Lower lobe of right lung (tissue), 2 donors: ENCODE results near the gene BAHCC1. TPM values are rescaled to one million over a fixed set of nuclear protein-coding genes. Genes with fewer than 3 reads are reported as not detected.

Experiments
- ATAC-seq, 2 donors: fragments of 200-7000 bp; cut with Tn5 transposase; one replicate each; pipeline ENCODE4 v1.9.1; 2020 to 2022; ENCODE audit warnings: mild to moderate bottlenecking in 2 of 2, moderate library complexity in 2 of 2
- DNase-seq: peaks from one replicate; pipeline ENCODE4 v3.0.0-alpha.2; 2020
- H3K27ac ChIP-seq: fragments of 200-600 bp; one replicate; pipeline ENCODE4 v1.8.0; 2022
- H3K27me3 ChIP-seq: fragments of 200-600 bp; one replicate; pipeline ENCODE4 v1.8.0; 2022; ENCODE audit warnings: low read depth
- H3K36me3 ChIP-seq: fragments of 200-600 bp; one replicate; pipeline ENCODE4 v1.8.0; 2022; ENCODE audit warnings: mild to moderate bottlenecking
- H3K4me1 ChIP-seq: fragments of 200-600 bp; one replicate; pipeline ENCODE4 v1.8.0; 2022
- H3K4me3 ChIP-seq: fragments of 200-600 bp; one replicate; pipeline ENCODE4 v1.8.0; 2022; ENCODE audit warnings: mild to moderate bottlenecking
- H3K9me3 ChIP-seq: fragments of 200-600 bp; one replicate; pipeline ENCODE4 v1.8.0; 2022
- CTCF ChIP-seq: fragments of 200-600 bp; IDR thresholded peaks from one replicate; pipeline ENCODE4 v1.8.0; 2022; ENCODE audit warnings: antibody characterized with exemption, mild to moderate bottlenecking
- intact Hi-C: fragments of 100-400 bp; cut with DNase I; formaldehyde crosslinking; loops from one replicate; pipeline ENCODE4 v1.11.0; 2022
- total RNA-seq: library from RNA; stranded (reverse); fragmentation: NEBNext Ultra II Directional; extraction: Animal tissue kit (Norgen Biotek cat#: 25700); gene quantifications from one replicate; pipeline ENCODE4 v1.2.1, GENCODE V29; 2021
- donor health status: DM: no; HTN: yes; CAD: no; lungs with severe emphysema.

The BAHCC1 gene
- total RNA-seq, 1 donor from 2014 or later, result 19.9 TPM

- no peak overlapping the region for H3K27ac ChIP-seq
These were observed 96.9 kb downstream of the BAHCC1 start for GRCh38 chr17:81492202-81492601.

DNA sequence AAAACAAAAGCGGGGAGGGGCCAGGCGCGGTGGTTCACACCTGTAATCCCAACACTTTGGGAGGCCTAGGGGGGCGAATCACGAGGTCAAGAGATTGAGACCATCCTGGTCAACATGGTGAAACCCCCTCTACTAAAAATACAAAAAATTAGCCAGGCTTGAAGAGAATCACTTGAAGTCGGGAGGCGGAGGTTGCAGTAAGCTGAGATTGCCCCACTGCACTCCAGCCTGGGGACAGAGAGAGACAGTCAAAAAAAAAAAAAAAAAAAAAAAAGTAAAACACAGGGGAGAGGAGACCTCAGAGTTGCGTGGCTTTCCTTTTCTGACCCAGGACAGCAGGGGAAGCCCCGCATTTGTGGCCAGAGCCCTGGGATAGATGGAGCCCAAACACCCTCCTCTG is 97.4 kb downstream of the BAHCC1 start:
- intact Hi-C loops, result no loop called here
- no peaks in the 10 kb centered on the region for H3K36me3 ChIP-seq
- no peaks in the 10 kb centered on the region for H3K9me3 ChIP-seq
- ATAC-seq (no peak), DNase-seq (no peak)
- TF ChIP-seq CTCF, result no peak
- H3K4me3 ChIP-seq, result no peak overlapping the region
- no peaks in the 10 kb centered on the region for H3K27me3 ChIP-seq
- H3K27ac ChIP-seq, result no peak overlapping the region
- peaks cover 12% of the 10 kb centered on the region for H3K4me1 ChIP-seq

More at GRCh38 chr17:81492202-81492601, 96.9 kb downstream of the BAHCC1 start:
- Histone ChIP-seq H3K27me3 (no peaks in the 10 kb centered on the region), H3K4me3 (no peak overlapping the region), H3K4me1 (peaks cover 16% of the 10 kb centered on the region), H3K36me3 (no peaks in the 10 kb centered on the region), H3K9me3 (no peaks in the 10 kb centered on the region)
- DNase-seq, result no peak
- intact Hi-C loops, result no loop called here
- no peak for ATAC-seq
- TF ChIP-seq CTCF, result no peak

- Histone ChIP-seq H3K9me3 (no peaks in the 10 kb centered on the region), H3K4me1 (peaks cover 9% of the 10 kb centered on the region), H3K36me3 (no peaks in the 10 kb centered on the region), H3K27me3 (no peaks in the 10 kb centered on the region), H3K27ac (no peak overlapping the region), H3K4me3 (no peak overlapping the region)
- peak; percentile 41 for DNase-seq
- ATAC-seq, result peak; percentile 19 to 41
- intact Hi-C loops, result no loop called here
- no peak for TF ChIP-seq CTCF
These were observed 98.2 kb downstream of the BAHCC1 start for GRCh38 chr17:81493198-81494038.

DNA sequence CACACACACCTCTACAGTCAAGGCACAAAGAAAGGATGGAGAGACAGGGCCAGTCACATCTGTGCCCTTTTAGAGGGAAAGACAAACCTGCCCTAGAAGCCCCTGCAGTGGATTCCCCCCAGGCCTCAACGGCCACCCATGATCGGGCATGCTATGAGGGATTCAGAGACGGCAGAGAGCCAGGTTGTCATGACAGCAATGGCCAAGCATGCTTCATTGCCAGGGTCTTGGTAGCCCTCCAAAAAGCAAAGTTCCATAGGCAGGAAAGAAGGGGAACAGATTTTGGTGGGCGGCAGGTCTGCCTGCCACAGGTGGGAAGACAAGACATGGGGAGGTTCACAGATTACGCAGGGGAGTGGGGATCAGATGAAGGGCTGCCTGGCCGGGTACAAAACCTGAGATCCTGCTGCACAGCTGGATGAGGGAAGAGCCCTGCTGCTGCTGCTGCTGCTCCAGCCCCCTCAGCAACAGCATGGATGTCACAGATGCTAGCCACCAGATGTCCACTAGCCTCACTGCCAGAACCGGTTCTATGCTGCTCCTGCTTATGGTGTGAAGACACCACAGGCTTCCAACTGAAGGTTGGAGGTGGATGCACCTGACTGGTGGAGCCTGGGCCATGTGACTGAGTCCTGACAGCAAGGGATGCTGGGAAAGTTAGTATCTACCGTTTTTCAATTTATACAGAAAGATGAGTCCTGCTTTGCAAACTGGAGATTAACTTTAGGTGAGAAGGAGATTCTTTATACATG is 99.5 kb downstream of the BAHCC1 start:
- peaks cover 10% of the 10 kb centered on the region for H3K4me1 ChIP-seq
- H3K9me3 ChIP-seq, result no peaks in the 10 kb centered on the region
- no peak for DNase-seq
- H3K36me3 ChIP-seq, result no peaks in the 10 kb centered on the region
- no peak overlapping the region for H3K27ac ChIP-seq
- H3K4me3 ChIP-seq, result no peak overlapping the region
- no peak for ATAC-seq
- no peaks in the 10 kb centered on the region for H3K27me3 ChIP-seq
- intact Hi-C loops, result no loop called here
- TF ChIP-seq CTCF, result no peak

- Histone ChIP-seq H3K27ac (no peak overlapping the region), H3K4me1 (peaks cover 10% of the 10 kb centered on the region), H3K4me3 (no peak overlapping the region), H3K36me3 (no peaks in the 10 kb centered on the region), H3K27me3 (no peaks in the 10 kb centered on the region), H3K9me3 (no peaks in the 10 kb centered on the region)
- ATAC-seq (peak; percentile 5 to 8), DNase-seq (peak; percentile 39)
- TF ChIP-seq CTCF, result no peak
- intact Hi-C loops, result no loop called here
These were observed 103.8 kb downstream of the BAHCC1 start for GRCh38 chr17:81498953-81499600.
